ENCODE measurements around the gene ZNF157.

DNA sequence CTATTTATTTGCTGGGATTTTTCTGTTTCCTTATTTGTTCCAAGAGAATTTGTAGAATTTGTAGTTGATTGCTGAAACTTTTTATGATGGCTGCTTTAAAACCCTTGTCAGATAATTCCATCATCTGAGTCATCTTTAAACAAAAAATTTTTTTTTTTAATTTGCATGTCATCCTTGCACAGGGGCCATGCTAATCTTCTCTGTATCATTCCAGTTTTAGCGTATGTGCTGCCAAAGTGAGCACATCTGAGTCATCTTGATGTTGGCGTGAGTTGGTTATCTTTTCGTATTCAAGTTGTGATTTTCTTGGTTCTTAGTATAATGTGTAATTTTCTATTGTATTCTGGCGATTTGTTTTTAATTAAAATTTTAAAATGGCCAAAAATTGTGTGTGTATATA is 18.7 kb upstream of the ZNF157 start:
- TF ChIP-seq, protein P1, sequence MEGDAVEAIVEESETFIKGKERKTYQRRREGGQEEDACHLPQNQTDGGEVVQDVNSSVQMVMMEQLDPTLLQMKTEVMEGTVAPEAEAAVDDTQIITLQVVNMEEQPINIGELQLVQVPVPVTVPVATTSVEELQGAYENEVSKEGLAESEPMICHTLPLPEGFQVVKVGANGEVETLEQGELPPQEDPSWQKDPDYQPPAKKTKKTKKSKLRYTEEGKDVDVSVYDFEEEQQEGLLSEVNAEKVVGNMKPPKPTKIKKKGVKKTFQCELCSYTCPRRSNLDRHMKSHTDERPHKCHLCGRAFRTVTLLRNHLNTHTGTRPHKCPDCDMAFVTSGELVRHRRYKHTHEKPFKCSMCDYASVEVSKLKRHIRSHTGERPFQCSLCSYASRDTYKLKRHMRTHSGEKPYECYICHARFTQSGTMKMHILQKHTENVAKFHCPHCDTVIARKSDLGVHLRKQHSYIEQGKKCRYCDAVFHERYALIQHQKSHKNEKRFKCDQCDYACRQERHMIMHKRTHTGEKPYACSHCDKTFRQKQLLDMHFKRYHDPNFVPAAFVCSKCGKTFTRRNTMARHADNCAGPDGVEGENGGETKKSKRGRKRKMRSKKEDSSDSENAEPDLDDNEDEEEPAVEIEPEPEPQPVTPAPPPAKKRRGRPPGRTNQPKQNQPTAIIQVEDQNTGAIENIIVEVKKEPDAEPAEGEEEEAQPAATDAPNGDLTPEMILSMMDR (IDR thresholded peaks at IDR 0.05; ENCODE audit: insufficient read depth, low read length, poor library complexity, severe bottlenecking), result no peak
- no peak for TF ChIP-seq EZH2phosphoT487 (conservative IDR thresholded peaks at IDR 0.05; ENCODE audit: low read length)

All from SU-DHL-6 (cell line).